Osteocyte (in vitro differentiated cells): ENCODE measurements around the gene BST1. TPM values are rescaled to one million over a fixed set of nuclear protein-coding genes. Genes with fewer than 3 reads are reported as not detected.

Source experiments
- DNase-seq: peaks from one replicate; pipeline ENCODE4 v3.0.0; 2021; ENCODE audit warnings: mixed read lengths; ENCODE audit not compliant: unreplicated experiment; ENCODE audit errors: extremely low spot score
- H3K27ac Mint-ChIP-seq: one replicate; pipeline ENCODE4 v1.8.0; 2021; ENCODE audit warnings: mild to moderate bottlenecking, mixed read lengths; ENCODE audit not compliant: unreplicated experiment
- H3K27me3 Mint-ChIP-seq: one replicate; pipeline ENCODE4 v1.8.0; 2021; ENCODE audit warnings: mixed read lengths; ENCODE audit not compliant: unreplicated experiment
- H3K36me3 Mint-ChIP-seq: one replicate; pipeline ENCODE4 v1.8.0; 2021; ENCODE audit warnings: mixed read lengths; ENCODE audit not compliant: unreplicated experiment
- H3K4me1 Mint-ChIP-seq: one replicate; pipeline ENCODE4 v1.8.0; 2021; ENCODE audit warnings: mixed read lengths; ENCODE audit not compliant: unreplicated experiment
- H3K4me3 Mint-ChIP-seq: one replicate; pipeline ENCODE4 v1.8.0; 2021; ENCODE audit warnings: mild to moderate bottlenecking, moderate library complexity, mixed read lengths; ENCODE audit not compliant: unreplicated experiment
- H3K9me3 Mint-ChIP-seq: one replicate; pipeline ENCODE4 v1.8.0; 2021; ENCODE audit warnings: mixed read lengths; ENCODE audit not compliant: unreplicated experiment
- total RNA-seq: library from RNA; stranded (reverse); gene quantifications from 2 replicates; pipeline ENCODE4 v1.2.1, GENCODE V29; 2021
- TF ChIP-seq, protein P1 (sequence below): fragments of 200-600 bp; sonication (generic); IDR thresholded peaks from 2 replicates; pipeline ENCODE4 v1.5.0; 2021; ENCODE audit warnings: antibody characterized with exemption, mild to moderate bottlenecking, moderate library complexity

The BST1 gene
- total RNA-seq, 1 donor from 2014 or later = 0.54 TPM

- Mint-ChIP-seq H3K27me3 (peaks cover 6% of the 10 kb centered on the region), H3K27ac (no peak overlapping the region), H3K4me3 (no peak overlapping the region), H3K9me3 (no peaks in the 10 kb centered on the region), H3K4me1 (no peaks in the 10 kb centered on the region), H3K36me3 (no peaks in the 10 kb centered on the region)
- DNase-seq = no peak
- TF ChIP-seq, protein P1, sequence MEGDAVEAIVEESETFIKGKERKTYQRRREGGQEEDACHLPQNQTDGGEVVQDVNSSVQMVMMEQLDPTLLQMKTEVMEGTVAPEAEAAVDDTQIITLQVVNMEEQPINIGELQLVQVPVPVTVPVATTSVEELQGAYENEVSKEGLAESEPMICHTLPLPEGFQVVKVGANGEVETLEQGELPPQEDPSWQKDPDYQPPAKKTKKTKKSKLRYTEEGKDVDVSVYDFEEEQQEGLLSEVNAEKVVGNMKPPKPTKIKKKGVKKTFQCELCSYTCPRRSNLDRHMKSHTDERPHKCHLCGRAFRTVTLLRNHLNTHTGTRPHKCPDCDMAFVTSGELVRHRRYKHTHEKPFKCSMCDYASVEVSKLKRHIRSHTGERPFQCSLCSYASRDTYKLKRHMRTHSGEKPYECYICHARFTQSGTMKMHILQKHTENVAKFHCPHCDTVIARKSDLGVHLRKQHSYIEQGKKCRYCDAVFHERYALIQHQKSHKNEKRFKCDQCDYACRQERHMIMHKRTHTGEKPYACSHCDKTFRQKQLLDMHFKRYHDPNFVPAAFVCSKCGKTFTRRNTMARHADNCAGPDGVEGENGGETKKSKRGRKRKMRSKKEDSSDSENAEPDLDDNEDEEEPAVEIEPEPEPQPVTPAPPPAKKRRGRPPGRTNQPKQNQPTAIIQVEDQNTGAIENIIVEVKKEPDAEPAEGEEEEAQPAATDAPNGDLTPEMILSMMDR = no peak
Measured at GRCh38 chr4:15765910-15766697, 63.2 kb downstream of the BST1 start.

- no peaks in the 10 kb centered on the region for H3K36me3 Mint-ChIP-seq
- no peaks in the 10 kb centered on the region for H3K9me3 Mint-ChIP-seq
- H3K4me3 Mint-ChIP-seq = no peak overlapping the region
- no peak overlapping the region for H3K27ac Mint-ChIP-seq
- no peak for DNase-seq
- peaks cover 13% of the 10 kb centered on the region for H3K27me3 Mint-ChIP-seq
- H3K4me1 Mint-ChIP-seq = no peaks in the 10 kb centered on the region
- TF ChIP-seq, protein P1 = no peak
Measured at GRCh38 chr4:15766821-15767220, 64.0 kb downstream of the BST1 start.

DNA sequence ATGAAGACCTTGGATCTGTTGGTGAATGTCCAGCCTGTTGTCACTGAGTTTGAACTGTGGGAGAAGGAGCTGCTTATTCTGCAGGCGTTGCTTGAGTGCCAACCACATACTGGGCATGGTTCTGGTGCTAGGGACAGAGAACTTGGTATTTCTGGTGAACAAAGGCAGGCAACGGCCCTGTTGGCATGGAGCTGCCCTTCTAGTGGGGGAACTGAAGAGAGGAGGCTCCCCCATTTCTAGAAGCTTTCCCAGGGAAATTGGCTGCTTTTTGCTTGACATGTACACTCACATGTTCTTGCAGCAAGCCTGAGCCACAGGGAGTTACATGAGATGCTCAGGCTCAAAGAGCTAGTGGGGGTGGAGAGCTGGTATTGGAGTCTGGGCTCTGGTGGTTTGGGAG lies 66.3 kb downstream of the BST1 start:
- peaks cover 36% of the 10 kb centered on the region for H3K27me3 Mint-ChIP-seq

GRCh38 chr4:15771216-15772058 lies 68.6 kb downstream of the BST1 start:
- Mint-ChIP-seq H3K36me3 (no peaks in the 10 kb centered on the region), H3K27me3 (peaks cover 51% of the 10 kb centered on the region), H3K4me3 (no peak overlapping the region), H3K4me1 (no peaks in the 10 kb centered on the region), H3K9me3 (no peaks in the 10 kb centered on the region), H3K27ac (no peak overlapping the region)
- no peak for DNase-seq
- TF ChIP-seq, protein P1 = no peak

More for the DNA sequence above, 66.3 kb downstream of the BST1 start:
- Mint-ChIP-seq H3K9me3 (no peaks in the 10 kb centered on the region), H3K36me3 (no peaks in the 10 kb centered on the region), H3K27ac (no peak overlapping the region), H3K4me1 (no peaks in the 10 kb centered on the region), H3K4me3 (no peak overlapping the region)
- TF ChIP-seq, protein P1 = no peak
- no peak for DNase-seq

GRCh38 chr4:15774020-15774420 lies 71.2 kb downstream of the BST1 start:
- no peaks in the 10 kb centered on the region for H3K9me3 Mint-ChIP-seq
- H3K27me3 Mint-ChIP-seq = peaks cover 67% of the 10 kb centered on the region

More at GRCh38 chr4:15774020-15774420, 71.2 kb downstream of the BST1 start:
- no peak for DNase-seq
- no peaks in the 10 kb centered on the region for H3K36me3 Mint-ChIP-seq
- TF ChIP-seq, protein P1 = no peak
- no peak overlapping the region for H3K27ac Mint-ChIP-seq
- H3K4me1 Mint-ChIP-seq = peaks cover 4% of the 10 kb centered on the region
- H3K4me3 Mint-ChIP-seq = no peak overlapping the region
